Cardiac fibroblast (primary cell): Measurements from ENCODE around the gene ALOX12B.
A peak's percentile ranks its signal among the peaks of the same experiment; 100 is the strongest.

ENCODE experiments used
- DNase-seq, 2 donors: peaks; one replicate each; pipeline versions ENCODE4 v3.0.0 to v3.0.0-alpha.2; 2010; ENCODE audit warnings: low read depth in 2 of 2
- H3K4me3 ChIP-seq, 2 donors: replicated peaks in 1 of 2; 1 replicate in 1 of 2; 2 replicates in 1 of 2; pipeline ENCODE4 v1.5.1; 2011; ENCODE audit warnings: low read depth in 2 of 2, low read length in 2 of 2, mild to moderate bottlenecking in 2 of 2, moderate library complexity in 1 of 2
- TF ChIP-seq, protein P1 (sequence below): IDR thresholded peaks from one replicate; pipeline ENCODE4 v1.5.1; 2011; ENCODE audit warnings: low read depth, mild to moderate bottlenecking, low read length, inconsistent platforms

Gene ALOX12B

DNA sequence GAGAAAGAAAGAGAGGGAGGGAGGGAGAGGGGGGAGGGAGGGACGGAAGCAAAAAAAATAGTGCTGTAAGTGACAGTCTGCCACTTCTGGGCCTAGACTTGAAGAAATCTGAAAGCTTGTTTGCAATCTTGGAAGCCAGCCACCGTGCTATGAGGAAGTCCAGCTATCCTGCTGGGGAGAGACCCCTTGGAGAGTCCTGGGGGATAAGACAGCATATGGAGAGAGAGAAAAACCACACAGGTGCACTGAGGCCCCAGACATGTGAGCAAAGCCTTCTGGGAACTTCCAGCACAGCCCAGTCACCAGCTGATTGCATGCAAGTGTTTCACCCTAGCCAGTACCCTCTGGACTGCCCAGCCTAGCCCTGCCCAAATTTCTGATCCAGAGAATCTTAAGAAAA, 12.6 kb upstream of the ALOX12B start:
- DNase-seq, result no peak
- TF ChIP-seq, protein P1, sequence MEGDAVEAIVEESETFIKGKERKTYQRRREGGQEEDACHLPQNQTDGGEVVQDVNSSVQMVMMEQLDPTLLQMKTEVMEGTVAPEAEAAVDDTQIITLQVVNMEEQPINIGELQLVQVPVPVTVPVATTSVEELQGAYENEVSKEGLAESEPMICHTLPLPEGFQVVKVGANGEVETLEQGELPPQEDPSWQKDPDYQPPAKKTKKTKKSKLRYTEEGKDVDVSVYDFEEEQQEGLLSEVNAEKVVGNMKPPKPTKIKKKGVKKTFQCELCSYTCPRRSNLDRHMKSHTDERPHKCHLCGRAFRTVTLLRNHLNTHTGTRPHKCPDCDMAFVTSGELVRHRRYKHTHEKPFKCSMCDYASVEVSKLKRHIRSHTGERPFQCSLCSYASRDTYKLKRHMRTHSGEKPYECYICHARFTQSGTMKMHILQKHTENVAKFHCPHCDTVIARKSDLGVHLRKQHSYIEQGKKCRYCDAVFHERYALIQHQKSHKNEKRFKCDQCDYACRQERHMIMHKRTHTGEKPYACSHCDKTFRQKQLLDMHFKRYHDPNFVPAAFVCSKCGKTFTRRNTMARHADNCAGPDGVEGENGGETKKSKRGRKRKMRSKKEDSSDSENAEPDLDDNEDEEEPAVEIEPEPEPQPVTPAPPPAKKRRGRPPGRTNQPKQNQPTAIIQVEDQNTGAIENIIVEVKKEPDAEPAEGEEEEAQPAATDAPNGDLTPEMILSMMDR, result no peak
- no peak overlapping the region for H3K4me3 ChIP-seq

DNA sequence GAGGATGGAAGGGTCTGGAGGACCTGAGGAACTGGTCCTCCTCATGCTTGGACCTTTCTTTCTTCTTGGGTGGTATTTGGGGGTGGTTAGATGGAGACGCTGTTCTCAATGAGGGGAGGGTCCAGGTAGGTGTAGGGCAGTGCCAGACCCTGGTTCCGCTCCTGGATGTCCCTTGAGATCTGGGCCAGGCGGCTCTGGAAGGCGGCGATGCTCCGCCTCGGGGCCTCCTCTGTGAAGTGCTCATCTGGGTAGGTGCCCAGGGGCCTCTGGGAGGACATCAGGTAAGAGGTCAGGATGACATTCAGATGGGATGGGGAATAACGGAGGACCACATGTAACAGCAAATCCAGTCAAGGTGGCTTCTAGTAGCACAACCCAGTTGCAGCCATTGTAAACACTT, 9.0 kb upstream of the ALOX12B start:
- TF ChIP-seq, protein P1, result no peak
- no peak overlapping the region for H3K4me3 ChIP-seq
- no peak for DNase-seq

DNA sequence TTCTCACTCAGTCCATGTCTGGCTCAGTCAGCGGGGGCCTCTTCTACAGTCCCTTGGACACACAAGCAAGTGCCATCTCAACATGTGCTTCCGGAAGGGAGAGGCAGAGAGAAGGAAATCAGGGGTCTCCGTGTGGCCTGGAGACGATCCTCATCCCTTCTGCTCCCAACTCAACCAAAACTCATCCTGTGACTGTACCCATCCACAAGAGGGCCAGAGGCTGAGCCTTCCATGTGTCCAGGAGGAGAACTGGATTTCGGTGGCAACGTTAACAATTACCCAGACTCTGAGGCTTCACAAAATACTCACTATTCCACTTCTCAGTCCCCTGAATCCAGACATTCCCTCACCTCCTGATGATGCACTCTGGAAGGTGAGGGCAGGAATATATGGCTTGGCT, 7.8 kb upstream of the ALOX12B start:
- no peak overlapping the region for H3K4me3 ChIP-seq
- TF ChIP-seq, protein P1, result no peak
- no peak for DNase-seq

DNA sequence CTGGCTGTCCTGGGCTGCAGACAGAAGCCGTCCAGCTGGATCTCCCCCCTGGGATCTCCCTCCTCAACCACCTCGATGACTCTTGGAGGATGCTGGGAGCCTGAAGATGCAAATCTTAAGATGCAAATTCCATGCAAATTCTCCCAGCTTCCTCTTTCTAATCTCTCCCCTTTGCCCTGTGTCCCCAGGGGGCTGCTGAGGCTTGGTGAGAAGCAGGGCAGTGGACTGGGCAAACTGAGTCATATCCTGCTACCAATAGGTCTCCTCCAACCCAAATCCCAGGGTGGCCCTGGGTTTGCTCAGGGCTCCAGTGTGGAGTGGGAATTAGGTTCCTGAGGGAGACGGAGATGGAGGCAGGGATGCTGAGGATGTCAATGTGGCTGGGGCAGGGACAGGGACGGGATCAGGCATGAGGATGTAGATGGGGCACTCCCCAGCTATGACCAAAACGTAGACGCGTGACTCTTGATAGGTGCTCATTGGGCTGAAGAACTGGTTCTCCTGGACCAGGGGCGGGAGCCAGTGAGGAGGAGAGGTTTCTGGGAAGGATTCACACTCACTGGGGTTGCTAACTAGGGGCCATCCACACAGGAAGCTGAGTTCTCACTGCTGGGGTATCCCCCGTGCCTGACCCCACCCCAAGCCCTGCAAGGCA, 3.6 kb upstream of the ALOX12B start:
- TF ChIP-seq, protein P1, result no peak
- peak in 1 of 2 donors; percentile 19 for DNase-seq
- H3K4me3 ChIP-seq, result no peak overlapping the region

DNA sequence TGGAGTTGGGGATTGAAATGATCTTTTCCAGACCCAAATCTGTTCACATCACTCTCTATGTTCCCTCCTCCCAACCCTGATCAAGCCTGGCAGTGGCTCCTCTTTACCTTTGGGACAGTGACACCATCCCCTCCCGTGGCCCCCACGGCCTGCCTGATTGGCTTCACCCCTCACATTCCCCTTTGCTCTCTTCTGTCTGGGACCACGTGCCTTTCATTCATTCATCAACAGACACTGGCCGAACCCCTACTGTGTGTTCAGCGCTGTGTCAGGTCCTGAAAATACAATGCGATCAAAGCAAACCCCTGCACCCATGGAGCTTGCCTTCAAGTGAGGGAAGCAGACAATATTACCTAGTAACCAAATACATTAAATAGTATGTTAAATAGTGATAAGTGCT, 2.2 kb upstream of the ALOX12B start:
- TF ChIP-seq, protein P1, result no peak
- no peak for DNase-seq
- H3K4me3 ChIP-seq, result no peak overlapping the region

DNA sequence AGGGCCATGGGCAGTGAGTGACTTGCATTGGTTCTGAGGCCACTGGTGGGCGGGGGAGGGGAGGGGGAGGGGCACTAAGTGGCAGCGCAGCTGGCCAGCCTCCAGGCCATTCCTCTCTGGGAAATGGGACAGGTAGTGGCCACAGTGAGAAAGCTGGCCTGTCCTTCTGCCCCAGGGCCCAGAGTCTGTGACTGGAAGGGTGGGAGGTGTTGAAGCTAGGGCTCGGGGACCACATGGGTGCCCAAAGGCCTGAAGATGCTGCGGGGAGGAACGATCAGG, 375 bp upstream of the ALOX12B start:
- TF ChIP-seq, protein P1, result no peak
- DNase-seq, result no peak
- no peak overlapping the region for H3K4me3 ChIP-seq

DNA sequence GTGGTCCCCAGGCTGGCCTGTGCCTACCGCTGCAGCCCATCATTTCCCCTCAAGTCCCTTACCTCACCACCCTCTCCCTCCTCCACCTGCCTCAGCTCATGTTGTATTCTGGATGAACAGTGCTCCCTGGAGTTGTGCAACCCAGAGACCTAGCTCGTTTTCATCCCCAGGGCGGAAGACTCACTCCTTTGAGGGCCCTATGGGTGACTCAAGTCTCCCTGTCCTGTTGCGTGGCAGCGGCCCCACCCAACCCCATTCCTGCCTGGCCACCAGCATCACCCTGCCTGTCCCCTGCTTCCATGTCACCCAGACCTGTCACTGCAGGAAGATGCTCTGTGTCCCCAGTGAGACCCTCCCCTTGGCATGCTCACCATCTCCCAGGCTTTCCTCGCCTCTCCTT, 3.3 kb downstream of the ALOX12B start:
- TF ChIP-seq, protein P1, result no peak
- no peak for DNase-seq
- no peak overlapping the region for H3K4me3 ChIP-seq
